SKM-1 treated with dmso at 0.1 percent for 144 hours (cell line): ENCODE measurements around the gene CASZ1.

ENCODE experiments used
- DNase-seq: peaks from one replicate; lab custom pipeline; 2025; ENCODE audit not compliant: unreplicated experiment; lab: John Stamatoyannopoulos, UW

The CASZ1 gene

DNA sequence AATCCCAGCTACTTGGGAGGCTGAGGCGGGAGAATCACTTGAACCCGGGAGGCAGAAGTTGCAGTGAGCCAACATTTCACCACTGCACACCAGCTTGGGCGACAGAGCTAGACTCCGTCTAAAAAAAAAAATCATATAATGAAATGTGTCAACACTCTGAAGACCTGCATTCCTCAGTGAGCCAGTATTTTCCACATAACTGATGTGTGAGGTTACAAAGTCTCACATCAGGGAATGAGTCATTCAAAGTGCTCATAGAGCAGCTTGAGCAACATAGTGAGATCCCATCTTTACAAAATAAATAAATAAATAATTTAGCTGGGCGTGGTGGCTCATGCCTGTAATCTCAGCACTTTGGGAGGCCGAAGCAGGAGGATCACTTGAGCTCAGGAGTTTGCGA is 65.5 kb downstream of the CASZ1 start:
- no peak for DNase-seq

DNA sequence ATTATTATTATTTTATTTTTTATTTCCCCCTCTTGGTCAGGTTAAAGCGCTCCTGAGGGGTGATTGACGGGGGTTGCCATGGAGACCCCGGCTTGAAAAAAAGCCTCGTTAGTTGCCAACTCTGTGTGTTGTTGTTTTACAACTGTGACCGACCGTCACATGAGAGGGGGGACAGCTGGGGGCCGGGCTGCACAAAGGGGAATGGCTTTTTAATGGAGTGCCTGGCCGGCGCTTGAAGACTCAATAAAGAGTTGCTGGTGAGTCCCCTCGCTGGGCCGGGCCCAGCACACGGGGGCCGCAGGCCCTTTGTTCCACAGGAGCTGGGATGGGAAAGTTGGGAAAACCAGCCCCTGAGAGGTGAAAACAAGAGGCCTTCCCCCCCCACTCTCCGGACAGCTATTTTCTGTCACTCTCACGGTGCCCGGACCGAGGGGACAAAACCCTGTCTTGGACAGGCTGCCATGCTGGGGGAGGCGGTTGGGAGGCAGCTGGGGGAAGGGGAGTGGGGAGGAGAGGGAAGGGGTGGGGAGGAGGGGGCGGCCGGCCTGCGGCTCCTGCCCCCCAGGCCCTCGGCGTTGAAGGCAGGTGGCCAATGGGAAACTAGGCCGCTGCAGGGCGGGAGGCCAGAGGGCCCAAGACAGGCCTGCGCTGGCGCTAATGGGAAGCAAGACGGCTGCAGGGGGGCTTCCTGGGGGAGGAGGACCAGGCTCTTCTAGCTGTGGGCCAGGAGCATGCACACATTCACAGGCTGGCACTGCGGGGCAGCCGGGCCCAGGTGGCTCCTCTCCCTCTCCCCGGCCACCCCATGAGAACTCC is 67.6 kb downstream of the CASZ1 start:
- DNase-seq, result no peak

DNA sequence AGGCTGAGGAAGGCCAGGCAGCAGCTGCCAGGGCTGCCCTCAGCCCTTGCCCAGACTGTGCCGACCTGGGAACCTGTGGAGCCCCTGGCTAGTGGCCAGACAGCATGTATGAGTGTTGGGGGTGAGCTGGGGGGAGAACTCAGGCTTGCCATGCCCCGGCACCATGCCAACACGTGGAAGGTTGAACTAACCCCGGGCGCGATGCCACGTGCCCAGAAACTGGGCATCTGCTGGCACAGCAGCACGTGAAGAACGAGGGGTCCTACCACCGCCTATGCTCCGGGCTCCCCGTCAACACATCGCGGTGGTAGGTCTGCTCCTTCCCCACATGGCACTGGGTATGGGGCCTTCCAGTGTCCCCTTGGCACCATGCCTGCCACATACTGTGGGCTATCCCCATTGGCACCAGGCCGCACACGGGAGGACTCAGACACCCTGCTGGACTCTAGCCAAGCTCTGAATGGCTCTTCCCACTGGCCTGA is 68.7 kb downstream of the CASZ1 start:
- DNase-seq, result no peak

DNA sequence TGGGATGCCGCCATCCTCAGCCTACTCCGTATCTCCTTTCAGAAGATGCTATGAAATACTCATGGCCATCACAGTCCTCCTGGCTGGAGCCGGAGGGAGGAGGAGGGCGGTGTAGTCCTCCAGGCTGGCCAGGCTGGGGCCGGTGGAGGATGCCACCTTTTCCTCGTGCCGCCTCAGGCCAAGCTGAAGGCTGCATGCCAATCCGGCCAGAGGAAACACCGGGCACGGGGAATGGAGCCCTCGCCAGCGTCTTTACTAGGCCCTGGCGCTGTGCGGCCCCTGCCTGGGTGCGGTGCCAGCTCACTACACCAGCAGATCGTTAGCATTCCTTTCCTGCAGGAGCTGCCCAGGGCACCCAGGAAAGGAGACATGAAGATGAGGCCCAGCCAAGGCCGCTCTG is 70.1 kb downstream of the CASZ1 start:
- no peak for DNase-seq

DNA sequence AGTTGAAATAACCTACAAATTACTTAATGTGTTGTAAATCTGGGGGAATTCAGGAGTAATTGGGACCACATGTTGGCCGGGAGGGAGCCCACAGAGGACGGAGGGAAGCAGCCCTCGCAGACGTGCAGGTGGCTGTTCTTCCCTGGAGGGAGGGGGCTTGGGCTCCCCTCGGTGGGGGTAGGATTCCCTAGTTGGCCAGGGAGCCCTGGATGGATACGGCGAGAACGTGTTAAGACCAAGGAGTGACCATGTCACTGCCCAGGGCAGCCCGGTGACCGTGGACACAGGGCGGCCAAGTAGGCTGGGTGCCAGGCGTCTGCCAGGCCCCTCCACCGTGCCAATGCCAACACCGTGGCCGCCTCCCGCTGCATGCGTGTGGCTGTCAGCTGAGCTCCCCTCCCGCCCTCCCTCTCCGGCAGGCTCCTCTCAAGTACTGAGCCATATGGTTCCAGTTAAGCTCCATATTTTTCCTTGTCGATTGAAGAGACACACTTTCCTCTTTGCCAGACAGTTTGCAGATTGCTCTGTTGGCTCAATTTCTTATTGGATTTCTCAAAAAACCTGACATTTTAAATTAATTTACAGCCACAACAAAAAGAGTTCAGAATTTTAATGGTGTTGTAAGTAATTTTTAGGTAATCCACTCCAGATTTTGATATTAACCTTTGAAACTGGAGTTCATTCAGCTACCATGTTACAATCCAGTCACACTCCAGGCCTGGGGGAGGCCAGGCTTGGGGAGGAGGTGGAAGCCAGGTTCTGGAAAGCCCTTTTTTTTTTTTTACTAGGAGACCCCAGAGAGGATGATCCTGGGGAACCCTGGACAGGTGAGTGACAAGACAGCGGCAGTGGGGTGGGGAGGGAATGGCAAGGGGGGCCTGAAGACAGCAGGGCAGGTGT is 71.2 kb downstream of the CASZ1 start:
- no peak for DNase-seq

DNA sequence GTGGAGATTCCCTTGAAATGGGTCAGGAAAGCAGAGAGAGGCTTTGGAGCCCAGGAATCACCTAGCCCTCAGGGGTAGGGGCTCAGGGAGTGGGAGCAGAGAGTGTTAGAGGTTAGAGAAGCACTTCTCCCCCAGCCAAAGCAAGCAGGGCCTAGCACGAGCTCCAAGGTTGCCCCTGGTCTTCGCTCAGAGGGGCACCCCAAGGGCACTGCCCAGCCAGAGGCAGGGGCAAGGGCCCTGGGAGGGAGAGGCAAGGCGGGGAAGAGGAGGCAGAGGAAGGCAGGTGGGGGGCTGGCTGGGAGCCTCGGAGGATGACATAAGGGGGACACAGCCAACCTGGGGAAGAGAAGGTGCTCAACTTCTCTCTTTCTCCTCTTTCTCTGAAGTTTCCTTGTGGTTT is 71.9 kb downstream of the CASZ1 start:
- DNase-seq, result no peak

DNA sequence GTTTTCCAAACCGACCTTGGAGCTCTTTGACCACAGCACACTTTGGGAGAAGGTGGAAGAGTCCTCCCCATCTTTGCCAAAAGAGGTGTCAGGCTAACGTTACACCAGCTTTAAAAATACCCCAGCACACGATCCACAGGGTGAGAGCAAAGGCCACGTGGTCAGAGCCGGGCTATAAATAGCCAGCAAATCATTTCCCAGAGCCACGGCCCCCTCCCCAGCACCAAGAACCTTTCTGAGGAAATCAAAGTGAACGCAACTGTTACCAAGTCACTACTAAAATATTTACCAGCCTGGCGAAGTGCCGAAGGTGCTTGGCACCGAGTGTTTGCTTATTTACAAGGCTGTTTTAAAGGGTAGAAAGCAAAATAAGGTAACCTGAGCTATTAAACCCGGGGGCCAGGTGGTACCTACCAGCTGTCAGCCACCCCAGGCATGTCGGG is 72.4 kb downstream of the CASZ1 start:
- no peak for DNase-seq

DNA sequence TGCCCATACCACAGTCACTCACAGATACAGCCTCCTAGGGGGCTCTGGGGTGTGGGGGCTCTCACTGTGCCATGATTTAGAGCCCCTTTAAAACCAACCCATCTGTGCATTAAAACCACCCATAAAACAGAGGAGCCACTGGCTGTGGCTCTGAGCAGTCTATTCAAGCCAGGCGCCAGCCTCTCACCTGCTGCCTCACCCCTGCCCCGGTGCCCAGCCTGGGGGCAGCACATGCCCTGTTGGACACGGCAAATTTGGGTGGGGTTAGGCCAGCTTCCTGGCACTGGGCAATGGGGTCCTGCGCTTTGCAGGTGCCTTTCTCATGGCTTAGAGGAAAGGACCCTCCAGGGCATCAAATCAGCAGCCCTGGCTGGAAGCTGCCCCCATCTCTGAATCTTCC is 73.1 kb downstream of the CASZ1 start:
- no peak for DNase-seq

DNA sequence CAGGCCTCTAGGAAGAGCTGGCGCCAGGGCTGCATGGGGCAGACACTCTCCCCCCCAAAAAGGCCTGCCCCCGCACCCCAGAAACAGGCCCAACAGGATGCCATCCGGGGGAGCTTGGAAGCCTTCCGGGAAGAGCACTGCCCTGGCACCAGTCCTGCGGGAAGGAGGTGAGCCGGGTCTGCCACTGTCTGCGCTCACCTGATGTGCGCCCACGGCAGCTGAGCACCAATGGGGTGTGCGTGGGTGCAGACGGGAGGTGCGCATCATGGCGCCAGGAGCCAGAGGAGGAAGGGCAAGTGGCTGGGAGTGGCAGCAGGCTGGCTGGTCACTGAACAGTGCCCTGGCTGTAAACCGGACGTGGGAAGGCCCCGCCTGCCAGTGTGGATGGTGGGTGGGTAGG is 73.6 kb downstream of the CASZ1 start:
- no peak for DNase-seq

DNA sequence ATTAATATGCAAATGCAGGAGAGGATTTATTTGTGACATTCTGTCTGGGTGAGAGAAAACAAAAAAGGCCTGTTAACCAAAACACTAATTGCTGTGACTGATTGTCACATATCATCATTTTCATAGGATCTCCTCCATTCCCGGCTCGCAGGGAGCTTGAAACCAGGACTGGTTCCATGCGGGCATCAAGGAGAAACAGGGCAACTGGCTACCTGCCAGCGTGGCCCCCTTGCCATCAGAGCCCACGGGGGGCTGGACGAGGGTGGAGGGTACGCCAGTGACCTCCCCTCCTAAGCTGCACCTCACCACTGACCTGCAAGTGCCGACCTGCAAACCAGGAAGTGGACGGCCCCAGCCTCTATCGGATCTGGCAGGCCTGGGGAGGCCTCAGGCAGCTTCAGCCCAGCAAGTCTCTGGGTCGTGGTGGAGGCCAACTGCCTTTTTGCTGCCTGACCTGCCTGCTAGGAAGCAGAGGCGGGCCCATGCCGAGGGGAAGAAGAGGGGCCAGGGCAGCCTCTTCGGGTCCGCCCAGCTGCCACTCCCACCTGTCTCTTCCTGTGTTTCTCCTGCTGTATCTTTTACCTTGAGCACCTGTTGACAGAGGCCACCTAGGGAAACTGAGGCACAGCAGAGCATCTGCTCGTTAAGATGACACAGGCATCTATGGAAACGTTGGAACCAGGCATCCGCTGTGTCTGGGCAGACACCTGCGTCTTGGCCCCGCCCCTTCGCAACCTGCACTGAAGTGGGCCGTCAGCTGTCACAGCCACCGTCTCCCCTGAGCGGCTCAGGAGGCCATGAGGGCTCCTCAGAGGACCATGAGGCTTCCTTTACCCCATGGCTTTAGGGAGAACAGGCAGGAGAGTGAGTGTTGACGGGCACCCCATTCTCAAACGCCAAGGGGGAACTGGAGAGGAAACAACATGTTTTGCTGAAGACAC is 74.8 kb downstream of the CASZ1 start:
- DNase-seq, result no peak

DNA sequence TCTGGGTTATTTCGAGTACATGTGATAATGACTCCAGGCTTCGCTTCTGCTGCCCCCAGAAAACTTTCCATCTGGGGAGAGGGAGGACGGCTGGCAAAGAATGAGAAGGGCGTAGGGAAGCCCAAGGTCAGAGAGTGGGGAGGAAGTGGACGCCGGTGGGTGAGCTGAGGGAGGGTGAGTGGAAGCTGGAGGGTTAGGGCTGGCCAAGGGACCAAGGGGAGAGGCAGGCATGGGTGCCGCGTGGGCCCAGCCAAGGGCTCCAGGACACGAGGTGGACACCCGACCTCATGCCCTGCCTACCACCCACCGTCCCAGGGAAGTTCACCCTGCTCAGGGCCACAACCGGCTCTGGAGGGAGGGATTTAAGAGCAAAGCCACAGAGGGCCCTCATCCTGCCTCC is 75.8 kb downstream of the CASZ1 start:
- DNase-seq, result no peak

DNA sequence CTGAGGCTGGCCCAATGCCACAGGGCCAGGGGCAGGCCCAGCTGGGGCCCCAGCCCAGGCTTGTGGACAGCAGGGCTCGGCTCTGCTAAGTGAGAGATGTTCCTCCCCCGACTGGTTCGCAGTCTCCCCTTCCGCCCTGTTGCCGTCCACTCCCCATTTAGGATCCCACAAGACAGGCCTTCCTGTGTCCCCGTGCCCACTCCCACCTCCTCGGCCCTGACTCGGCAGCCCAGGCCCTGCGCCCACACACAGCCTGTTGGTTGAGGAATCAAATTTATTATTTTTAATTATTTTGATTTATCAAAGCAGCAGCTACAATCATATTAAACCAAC is 78.4 kb downstream of the CASZ1 start:
- DNase-seq, result no peak

DNA sequence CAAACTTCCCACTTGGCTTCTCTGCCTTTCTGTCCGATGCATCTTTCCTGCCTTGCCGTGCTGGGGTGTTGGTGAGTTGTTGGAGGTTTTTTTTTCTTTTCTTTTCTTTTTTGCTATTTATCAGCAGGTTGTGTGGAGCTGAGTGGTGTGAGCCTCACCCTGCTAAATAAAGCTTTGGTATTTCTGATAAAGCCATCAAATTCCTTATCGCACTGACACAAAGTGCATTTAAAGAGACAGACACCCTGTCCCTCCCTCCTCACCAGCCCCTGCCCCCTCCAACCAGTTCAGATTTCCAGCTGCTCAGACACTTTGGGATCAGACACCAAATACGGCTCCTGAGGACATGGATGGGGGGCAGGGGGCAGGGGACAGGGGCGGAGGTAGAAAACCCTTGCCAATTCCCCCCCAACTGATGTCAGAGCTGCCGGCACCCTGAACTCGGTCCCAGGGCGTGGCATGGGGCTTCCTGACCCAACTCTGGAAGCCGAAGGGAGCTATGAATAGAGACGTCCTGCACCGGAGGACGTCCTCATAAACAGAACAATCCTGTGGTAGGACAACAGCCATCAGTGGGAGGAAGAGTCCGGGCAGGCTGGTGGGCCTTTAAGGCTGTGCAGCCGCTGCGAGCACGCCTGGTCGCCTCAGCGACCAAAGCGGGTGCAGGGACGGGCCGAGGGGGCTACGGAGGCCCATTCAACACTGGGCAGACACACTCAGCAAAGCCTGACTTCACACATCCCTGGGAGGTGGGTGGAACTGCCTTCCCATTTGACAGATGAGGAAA is 79.0 kb downstream of the CASZ1 start:
- DNase-seq, result no peak

DNA sequence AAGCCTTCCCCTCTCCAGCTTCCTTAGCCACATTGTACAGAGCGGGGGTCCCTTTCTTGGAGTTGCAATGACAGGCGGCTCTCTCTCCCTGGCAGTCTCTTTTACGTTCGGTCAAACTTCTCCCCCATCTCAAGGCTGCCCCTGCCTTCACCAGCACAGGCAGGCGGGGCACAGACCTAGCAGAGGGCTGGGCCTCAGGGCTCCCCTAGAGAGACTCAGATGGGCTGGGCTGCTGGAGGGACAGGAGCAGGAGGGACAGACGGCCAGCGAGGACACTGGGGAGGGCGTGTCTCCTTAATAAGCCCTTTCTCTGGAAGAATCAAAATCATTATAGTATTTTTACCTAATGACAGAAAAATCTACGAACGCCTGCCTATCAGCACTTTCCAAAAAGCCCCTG is 79.6 kb downstream of the CASZ1 start:
- no peak for DNase-seq

DNA sequence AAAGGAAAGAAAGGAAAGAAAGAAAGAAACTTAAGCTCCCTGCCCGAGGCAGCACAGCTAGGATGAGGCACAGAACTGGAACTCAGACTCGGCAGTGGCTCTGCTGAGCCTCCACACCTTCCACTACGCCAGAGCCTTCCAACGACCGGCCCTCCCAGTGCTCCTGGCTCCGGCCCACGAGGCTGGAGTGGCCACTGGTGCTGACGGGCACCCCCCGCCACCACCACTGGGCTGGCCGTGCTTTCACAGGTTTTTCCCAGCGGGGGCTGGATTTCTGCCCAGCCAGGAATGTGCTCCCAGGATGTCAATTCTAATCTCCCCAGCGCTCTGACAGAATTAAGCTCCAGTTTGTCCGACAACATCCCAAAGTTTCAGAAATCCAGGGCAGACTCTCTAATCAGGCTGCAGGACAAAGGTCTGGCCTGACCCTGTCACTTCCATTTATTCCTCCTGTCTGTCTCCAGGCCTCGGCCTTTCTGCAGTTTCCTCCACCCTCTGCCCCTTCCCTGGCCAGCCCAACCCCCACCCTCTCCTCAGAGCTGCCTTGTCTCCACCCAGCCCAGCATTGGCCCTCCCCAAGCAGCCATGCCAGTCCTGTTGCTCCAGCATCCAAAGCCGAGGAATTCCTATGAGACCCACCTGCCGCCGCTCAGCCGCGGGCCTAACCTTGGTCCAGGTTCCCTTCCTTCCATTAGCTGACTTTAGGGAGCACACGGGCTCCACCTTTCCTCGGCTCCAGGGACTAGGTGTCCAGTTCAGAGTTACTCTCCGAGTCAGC is 81.9 kb downstream of the CASZ1 start:
- DNase-seq, result no peak

DNA sequence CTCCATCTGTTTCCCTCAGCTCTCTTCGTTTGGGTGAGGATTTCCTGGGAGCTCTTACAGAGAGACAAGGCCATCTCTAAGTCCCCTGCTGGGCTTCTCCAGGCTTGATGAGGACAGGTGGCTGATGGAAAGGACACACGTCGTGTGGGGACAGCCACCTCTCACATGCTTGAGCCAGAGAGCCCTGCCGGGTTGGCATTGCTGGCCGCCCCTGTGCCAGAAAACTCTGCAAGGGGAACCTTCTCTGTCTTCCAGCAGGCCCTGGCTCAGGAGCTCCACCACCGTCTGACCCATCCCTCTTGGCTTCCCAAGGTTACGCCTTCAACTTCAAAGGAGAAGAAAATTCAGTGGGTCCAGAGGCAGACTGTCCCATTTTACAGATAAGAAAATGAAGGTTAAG is 82.8 kb downstream of the CASZ1 start:
- DNase-seq, result no peak

DNA sequence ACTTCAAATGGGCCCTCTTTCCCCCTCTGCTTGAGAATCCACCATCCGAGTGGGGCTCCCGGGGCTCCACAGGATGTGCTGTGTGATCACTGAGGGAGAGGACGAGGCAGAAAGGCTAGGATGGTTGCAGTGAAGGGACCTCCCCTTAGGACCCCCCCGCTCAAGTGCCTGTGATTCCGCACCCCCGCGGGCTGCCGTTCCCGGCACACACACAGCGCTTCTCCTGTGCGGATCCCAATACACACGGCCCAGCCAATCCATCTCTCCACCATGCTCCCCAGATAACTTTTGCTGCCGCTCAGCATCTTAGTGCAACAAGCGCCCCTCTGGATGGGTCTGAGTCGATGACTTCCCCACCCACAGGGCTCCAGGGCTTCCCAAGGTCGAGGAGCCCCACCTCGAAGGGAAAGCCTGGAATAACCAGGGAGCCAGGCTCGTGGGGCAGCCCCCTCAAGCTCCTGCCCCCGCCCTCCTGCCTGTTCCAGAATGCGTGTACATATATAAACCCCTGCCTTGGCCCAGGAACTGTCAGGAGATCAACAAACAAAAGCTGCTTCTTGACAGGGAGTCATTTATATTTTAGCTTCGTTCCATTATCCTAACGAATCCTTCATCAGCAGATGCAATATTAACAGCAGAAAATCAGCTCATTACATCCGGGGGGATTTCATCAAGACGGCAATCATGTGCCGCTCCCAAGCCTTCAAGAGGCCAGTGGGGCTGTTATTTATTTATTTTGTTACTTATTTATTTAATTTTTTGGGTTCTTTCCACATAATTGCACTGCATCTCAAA is 83.7 kb downstream of the CASZ1 start:
- no peak for DNase-seq

DNA sequence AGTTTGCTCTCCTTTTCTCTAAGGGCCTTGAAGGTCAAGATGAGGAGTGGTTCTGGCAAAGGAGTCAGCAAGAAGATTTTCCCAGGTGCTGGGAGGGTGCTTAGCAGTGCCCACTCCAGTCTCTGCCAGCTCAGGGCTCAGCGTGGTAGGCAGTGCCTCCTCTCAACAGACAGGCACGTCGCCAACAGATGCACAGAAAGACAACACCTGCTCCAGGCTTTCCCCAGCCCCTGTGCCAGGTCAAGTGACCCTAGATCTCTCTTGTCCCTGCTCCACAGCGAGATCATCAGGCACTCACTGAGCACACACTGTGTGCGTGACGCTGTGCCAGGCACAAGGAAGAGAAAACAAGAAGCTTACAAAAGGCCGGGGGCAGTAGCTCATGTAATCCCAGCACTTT is 86.0 kb downstream of the CASZ1 start:
- DNase-seq, result no peak

DNA sequence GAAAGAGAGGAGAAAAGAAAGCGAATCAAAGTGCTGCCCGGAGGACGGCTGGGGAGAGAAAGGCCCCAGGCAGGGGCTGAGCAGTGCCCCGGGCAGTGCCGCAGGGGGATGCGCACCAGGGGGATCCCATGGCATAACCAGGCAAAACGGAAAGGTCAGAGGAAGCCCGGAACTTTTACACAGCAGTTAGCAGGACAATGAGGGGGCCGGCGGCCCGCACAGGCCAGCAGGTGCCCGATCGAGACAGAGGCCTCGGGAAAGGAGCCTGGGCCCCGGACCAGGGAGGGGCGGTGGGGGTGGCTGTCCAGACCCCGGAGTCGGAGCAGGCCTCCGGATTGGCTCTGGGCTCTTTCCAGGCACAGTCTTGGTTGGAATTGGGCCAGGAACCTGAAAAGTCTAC is 86.8 kb downstream of the CASZ1 start:
- no peak for DNase-seq
